ENCODE results near the gene RPL15. TPM values are rescaled to one million over a fixed set of nuclear protein-coding genes. Genes with fewer than 3 reads are reported as not detected.

RPL15 gene
- total and polyA plus RNA-seq, 2 of the 8 experiments (the other 6 are each of a cell fraction or from before 2014, with no cell fraction given) = 2,819 to 6,473 TPM

DNA sequence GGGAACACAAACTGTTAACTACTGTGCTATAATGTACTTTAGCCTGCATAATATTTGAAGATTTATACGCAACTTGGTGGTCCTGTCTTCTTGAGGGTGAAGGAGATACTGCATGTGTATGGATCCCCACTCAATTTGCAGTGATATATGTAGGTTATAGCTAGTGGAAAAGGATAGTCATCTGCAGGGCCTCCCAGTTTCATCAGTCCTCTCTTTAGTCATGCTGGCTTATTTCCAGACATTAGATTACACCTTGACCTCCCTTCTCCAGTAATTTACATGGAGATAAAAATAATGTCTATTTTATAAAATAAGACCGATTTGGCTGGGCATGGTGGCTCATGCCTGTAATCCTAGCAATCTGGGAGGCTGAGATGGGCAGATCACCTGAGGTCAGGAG, 31.8 kb downstream of the RPL15 start (continued):
- TF ChIP-seq SP4 (IDR thresholded peaks at IDR 0.05; ENCODE audit: low read length) (no peak), KDM4A (IDR thresholded peaks at IDR 0.05; ENCODE audit: low read depth, low read length, severe bottlenecking) (no peak)
- TF ChIP-seq, protein P1, sequence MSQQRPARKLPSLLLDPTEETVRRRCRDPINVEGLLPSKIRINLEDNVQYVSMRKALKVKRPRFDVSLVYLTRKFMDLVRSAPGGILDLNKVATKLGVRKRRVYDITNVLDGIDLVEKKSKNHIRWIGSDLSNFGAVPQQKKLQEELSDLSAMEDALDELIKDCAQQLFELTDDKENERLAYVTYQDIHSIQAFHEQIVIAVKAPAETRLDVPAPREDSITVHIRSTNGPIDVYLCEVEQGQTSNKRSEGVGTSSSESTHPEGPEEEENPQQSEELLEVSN (IDR thresholded peaks at IDR 0.05) = no peak

Measured in H1 (cell line).